ENCODE data around the gene BGLAP.

DNA sequence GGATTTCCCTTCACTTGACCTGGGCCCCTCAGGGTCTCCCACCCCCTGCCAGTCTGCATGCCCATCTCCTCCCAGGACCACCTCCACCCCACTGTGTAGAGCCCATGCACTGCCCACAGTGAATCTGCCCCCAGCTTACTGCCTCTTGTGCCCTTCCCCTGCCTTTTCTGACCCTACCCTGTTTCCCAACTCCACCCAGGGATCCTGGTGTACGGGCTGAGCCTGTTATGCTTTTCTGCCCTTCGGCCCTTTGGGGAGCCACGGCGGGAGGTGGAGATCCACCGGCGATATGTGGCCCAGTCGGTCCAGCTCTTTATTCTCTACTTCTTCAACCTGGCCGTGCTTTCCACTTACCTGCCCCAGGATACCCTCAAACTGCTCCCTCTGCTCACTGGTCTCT is 44.1 kb downstream of the BGLAP start:
- TF ChIP-seq EZH2 (IDR thresholded peaks at IDR 0.05; ENCODE audit: borderline replicate concordance, low read depth, low read length, severe bottlenecking) = no peak
- TF ChIP-seq, protein P1, sequence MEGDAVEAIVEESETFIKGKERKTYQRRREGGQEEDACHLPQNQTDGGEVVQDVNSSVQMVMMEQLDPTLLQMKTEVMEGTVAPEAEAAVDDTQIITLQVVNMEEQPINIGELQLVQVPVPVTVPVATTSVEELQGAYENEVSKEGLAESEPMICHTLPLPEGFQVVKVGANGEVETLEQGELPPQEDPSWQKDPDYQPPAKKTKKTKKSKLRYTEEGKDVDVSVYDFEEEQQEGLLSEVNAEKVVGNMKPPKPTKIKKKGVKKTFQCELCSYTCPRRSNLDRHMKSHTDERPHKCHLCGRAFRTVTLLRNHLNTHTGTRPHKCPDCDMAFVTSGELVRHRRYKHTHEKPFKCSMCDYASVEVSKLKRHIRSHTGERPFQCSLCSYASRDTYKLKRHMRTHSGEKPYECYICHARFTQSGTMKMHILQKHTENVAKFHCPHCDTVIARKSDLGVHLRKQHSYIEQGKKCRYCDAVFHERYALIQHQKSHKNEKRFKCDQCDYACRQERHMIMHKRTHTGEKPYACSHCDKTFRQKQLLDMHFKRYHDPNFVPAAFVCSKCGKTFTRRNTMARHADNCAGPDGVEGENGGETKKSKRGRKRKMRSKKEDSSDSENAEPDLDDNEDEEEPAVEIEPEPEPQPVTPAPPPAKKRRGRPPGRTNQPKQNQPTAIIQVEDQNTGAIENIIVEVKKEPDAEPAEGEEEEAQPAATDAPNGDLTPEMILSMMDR (IDR thresholded peaks at IDR 0.05; ENCODE audit: borderline replicate concordance, extremely low read depth, low read length, poor library complexity, severe bottlenecking) = no peak

Data from DND-41 (cell line).